HG02571 (cell line): Measurements from ENCODE around the gene TNFAIP8L1.
"Not testable (repeated sequence)": the region's sequence is repeated elsewhere in the genome, so short reads cannot be mapped to it uniquely, and the experiment has no call there.

Source experiments
- ATAC-seq: cut with Tn5 transposase; IDR thresholded peaks from one replicate; pipeline ENCODE4 v1.9.1; 2021; ENCODE audit warnings: mild to moderate bottlenecking, moderate library complexity; ENCODE audit not compliant: unreplicated experiment

TNFAIP8L1 gene

GRCh38 chr19:4675346-4675745 is 36.0 kb downstream of the TNFAIP8L1 start:
- ATAC-seq: no peak

- ATAC-seq: no peak
These were observed 37.8 kb downstream of the TNFAIP8L1 start for GRCh38 chr19:4676955-4677731.

- no peak for ATAC-seq
These were observed 39.8 kb downstream of the TNFAIP8L1 start for GRCh38 chr19:4678881-4679790.

GRCh38 chr19:4680021-4680420 is 40.7 kb downstream of the TNFAIP8L1 start:
- ATAC-seq: not testable (repeated sequence)

- ATAC-seq: no peak
These were observed 43.3 kb downstream of the TNFAIP8L1 start for GRCh38 chr19:4682417-4683200.

- ATAC-seq: no peak
These were observed 45.2 kb downstream of the TNFAIP8L1 start for GRCh38 chr19:4684312-4685095.

- no peak for ATAC-seq
These were observed 47.4 kb downstream of the TNFAIP8L1 start for GRCh38 chr19:4686700-4687099.

- no peak for ATAC-seq
These were observed 48.1 kb downstream of the TNFAIP8L1 start for GRCh38 chr19:4687396-4687795.

- no peak for ATAC-seq
These were observed 49.3 kb downstream of the TNFAIP8L1 start for GRCh38 chr19:4688587-4688986.

- ATAC-seq: no peak
These were observed 50.1 kb downstream of the TNFAIP8L1 start for GRCh38 chr19:4689403-4689802.

GRCh38 chr19:4690361-4690760 is 51.0 kb downstream of the TNFAIP8L1 start:
- ATAC-seq: no peak

GRCh38 chr19:4691373-4691772 is 52.1 kb downstream of the TNFAIP8L1 start:
- no peak for ATAC-seq

GRCh38 chr19:4692251-4693077 is 53.1 kb downstream of the TNFAIP8L1 start:
- ATAC-seq: no peak

- ATAC-seq: no peak
These were observed 53.7 kb downstream of the TNFAIP8L1 start for GRCh38 chr19:4693078-4693350.

GRCh38 chr19:4693471-4694121 is 54.3 kb downstream of the TNFAIP8L1 start:
- no peak for ATAC-seq

GRCh38 chr19:4694211-4694987 is 55.1 kb downstream of the TNFAIP8L1 start:
- no peak for ATAC-seq

- no peak for ATAC-seq
These were observed 56.0 kb downstream of the TNFAIP8L1 start for GRCh38 chr19:4695224-4695731.

GRCh38 chr19:4697304-4697703 is 58.0 kb downstream of the TNFAIP8L1 start:
- ATAC-seq: no peak
